NCI-H774 (cell line): ENCODE measurements around the gene NTM.
"Not testable (repeated sequence)": the region's sequence is repeated elsewhere in the genome, so short reads cannot be mapped to it uniquely, and the experiment has no call there.

Source experiments
- DNase-seq: peaks from one replicate; lab custom pipeline; 2025; lab: John Stamatoyannopoulos, UW

NTM gene

GRCh38 chr11:132357811-132358572 lies 987.6 kb downstream of the NTM start:
- DNase-seq, result no peak

- no peak for DNase-seq
Measured at GRCh38 chr11:132358573-132358953, 988.1 kb downstream of the NTM start.

GRCh38 chr11:132361011-132361550 lies 990.7 kb downstream of the NTM start:
- DNase-seq, result no peak

DNA sequence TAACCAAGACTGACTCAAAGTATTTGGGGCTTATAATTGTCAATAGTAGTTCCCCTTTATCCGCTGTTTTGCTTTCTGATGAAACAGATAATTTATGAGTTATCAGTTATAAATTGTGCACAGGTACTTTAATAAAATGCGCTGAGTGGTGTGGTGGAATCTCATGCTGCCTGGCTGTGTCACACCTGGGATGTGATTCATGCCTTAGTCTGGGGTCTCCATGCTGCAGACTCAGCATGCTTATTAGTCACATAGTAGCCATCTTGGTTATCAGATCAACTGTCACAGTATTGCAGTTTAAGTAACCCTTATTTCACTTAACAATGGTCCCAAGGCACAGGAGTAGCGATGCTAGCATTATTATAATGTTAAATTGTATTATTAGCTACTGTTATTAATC lies 995.2 kb downstream of the NTM start:
- DNase-seq, result no peak

DNA sequence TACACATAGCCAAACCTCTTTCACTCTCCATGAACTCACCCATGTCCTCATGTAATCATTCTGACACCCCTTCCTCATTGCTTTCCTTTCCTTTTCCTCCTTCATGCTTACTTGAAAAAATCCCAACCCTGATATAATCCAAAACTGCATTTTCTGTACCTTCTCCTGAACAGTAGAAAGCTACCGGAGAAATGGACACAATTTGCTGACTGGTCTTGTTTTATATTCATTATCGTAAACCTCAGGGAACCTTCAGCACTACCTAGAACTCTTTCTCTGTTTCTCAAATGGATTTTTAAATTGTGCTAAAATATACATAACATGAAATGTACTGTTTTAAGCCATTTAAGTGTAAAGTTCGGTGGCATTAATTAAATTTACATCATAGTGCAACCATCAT lies 996.9 kb downstream of the NTM start:
- no peak for DNase-seq

GRCh38 chr11:132370114-132370513 lies 999.7 kb downstream of the NTM start:
- DNase-seq, result not testable (repeated sequence)

GRCh38 chr11:132373405-132374143 lies 1003.2 kb downstream of the NTM start:
- no peak for DNase-seq

DNA sequence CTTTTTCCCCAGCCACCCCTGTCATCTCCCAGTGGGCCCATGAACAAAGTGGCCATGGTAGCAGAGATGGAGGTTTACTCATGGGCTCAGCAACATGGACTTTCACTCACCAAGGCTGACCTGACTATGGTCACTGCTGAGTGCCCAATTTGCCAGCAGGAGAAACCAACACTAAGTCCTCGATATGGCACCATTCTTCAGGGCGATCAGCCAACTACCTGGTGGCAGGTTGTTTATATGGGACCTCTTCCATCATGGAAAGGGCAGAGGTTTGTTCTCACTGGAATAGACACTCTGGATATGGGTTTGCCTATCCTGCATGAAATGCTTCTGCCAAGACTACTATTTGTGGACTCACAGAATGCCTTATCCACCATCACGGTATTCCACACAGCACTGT lies 1009.1 kb downstream of the NTM start:
- no peak for DNase-seq
